Endothelial cell (in vitro differentiated cells): Measurements from ENCODE around the gene ULK3. TPM values are rescaled to one million over a fixed set of nuclear protein-coding genes. Genes with fewer than 3 reads are reported as not detected.
A peak's percentile ranks its signal among the peaks of the same experiment; 100 is the strongest.

ENCODE experiments used
- DNase-seq: peaks from one replicate; pipeline ENCODE4 v3.0.0; 2021; ENCODE audit warnings: low spot score
- H3K27ac Mint-ChIP-seq: one replicate; pipeline ENCODE4 v1.8.0; 2021; ENCODE audit warnings: mixed read lengths, inconsistent platforms; ENCODE audit not compliant: unreplicated experiment
- H3K27me3 Mint-ChIP-seq: one replicate; pipeline ENCODE4 v1.8.0; 2021; ENCODE audit warnings: mild to moderate bottlenecking, moderate library complexity, mixed read lengths, inconsistent platforms; ENCODE audit not compliant: unreplicated experiment
- H3K36me3 Mint-ChIP-seq: one replicate; pipeline ENCODE4 v1.8.0; 2021; ENCODE audit warnings: mild to moderate bottlenecking, low read depth, mixed read lengths, inconsistent platforms; ENCODE audit not compliant: unreplicated experiment
- H3K4me1 Mint-ChIP-seq: one replicate; pipeline ENCODE4 v1.8.0; 2021; ENCODE audit warnings: mild to moderate bottlenecking, mixed read lengths, inconsistent platforms; ENCODE audit not compliant: unreplicated experiment
- H3K4me3 Mint-ChIP-seq: one replicate; pipeline ENCODE4 v1.8.0; 2021; ENCODE audit warnings: mild to moderate bottlenecking, mixed read lengths, inconsistent platforms; ENCODE audit not compliant: unreplicated experiment
- H3K9me3 Mint-ChIP-seq: one replicate; pipeline ENCODE4 v1.8.0; 2021; ENCODE audit warnings: mixed read lengths, inconsistent platforms; ENCODE audit not compliant: unreplicated experiment
- CTCF ChIP-seq: fragments of 200-600 bp; sonication (generic); IDR thresholded peaks from one replicate; pipeline ENCODE4 v1.5.0; 2021; ENCODE audit warnings: antibody characterized with exemption; ENCODE audit not compliant: unreplicated experiment
- total RNA-seq: library from RNA; stranded (reverse); fragmentation: NEBNext Ultra II Directional; extraction: Animal tissue kit (Norgen Biotek cat#: 25700); gene quantifications from one replicate; pipeline ENCODE4 v1.2.1, GENCODE V29; 2021; ENCODE audit not compliant: unreplicated experiment

Gene ULK3
- total RNA-seq, 1 donor from 2014 or later = 25.6 TPM

- H3K27ac Mint-ChIP-seq = no peak overlapping the region
- H3K9me3 Mint-ChIP-seq = no peaks in the 10 kb centered on the region
- DNase-seq = no peak
- H3K4me1 Mint-ChIP-seq = peaks cover 3% of the 10 kb centered on the region
- no peak for TF ChIP-seq CTCF
- H3K4me3 Mint-ChIP-seq = no peak overlapping the region
- H3K36me3 Mint-ChIP-seq = no peaks in the 10 kb centered on the region
- H3K27me3 Mint-ChIP-seq = peaks cover 11% of the 10 kb centered on the region
These were observed 20.7 kb downstream of the ULK3 start for GRCh38 chr15:74822233-74822632.

GRCh38 chr15:74821790-74822158, 21.2 kb downstream of the ULK3 start:
- Mint-ChIP-seq H3K27me3 (peaks cover 15% of the 10 kb centered on the region), H3K4me3 (no peak overlapping the region), H3K4me1 (peaks cover 3% of the 10 kb centered on the region), H3K9me3 (no peaks in the 10 kb centered on the region), H3K27ac (no peak overlapping the region), H3K36me3 (no peaks in the 10 kb centered on the region)
- no peak for DNase-seq
- TF ChIP-seq CTCF = no peak

- H3K36me3 Mint-ChIP-seq = no peaks in the 10 kb centered on the region
- peaks cover 16% of the 10 kb centered on the region for H3K27me3 Mint-ChIP-seq
- DNase-seq = no peak
These were observed 21.7 kb downstream of the ULK3 start for GRCh38 chr15:74821091-74821789.

GRCh38 chr15:74820056-74820455, 22.9 kb downstream of the ULK3 start:
- no peak for DNase-seq
- H3K4me1 Mint-ChIP-seq = peaks cover 3% of the 10 kb centered on the region
- H3K4me3 Mint-ChIP-seq = no peak overlapping the region
- H3K9me3 Mint-ChIP-seq = no peaks in the 10 kb centered on the region
- no peak overlapping the region for H3K27ac Mint-ChIP-seq
- H3K36me3 Mint-ChIP-seq = no peaks in the 10 kb centered on the region
- no peak for TF ChIP-seq CTCF
- peaks cover 14% of the 10 kb centered on the region for H3K27me3 Mint-ChIP-seq

More at GRCh38 chr15:74821091-74821789, 21.7 kb downstream of the ULK3 start:
- no peak for TF ChIP-seq CTCF
- H3K9me3 Mint-ChIP-seq = no peaks in the 10 kb centered on the region
- peaks cover 3% of the 10 kb centered on the region for H3K4me1 Mint-ChIP-seq
- no peak overlapping the region for H3K27ac Mint-ChIP-seq
- no peak overlapping the region for H3K4me3 Mint-ChIP-seq

- H3K9me3 Mint-ChIP-seq = no peaks in the 10 kb centered on the region
These were observed 25.6 kb downstream of the ULK3 start for GRCh38 chr15:74817370-74817737.

More at GRCh38 chr15:74817370-74817737, 25.6 kb downstream of the ULK3 start:
- H3K27me3 Mint-ChIP-seq = peaks cover 14% of the 10 kb centered on the region
- no peak overlapping the region for H3K27ac Mint-ChIP-seq
- DNase-seq = peak; percentile 26
- TF ChIP-seq CTCF = no peak
- no peaks in the 10 kb centered on the region for H3K36me3 Mint-ChIP-seq
- no peak overlapping the region for H3K4me3 Mint-ChIP-seq
- H3K4me1 Mint-ChIP-seq = peaks cover 3% of the 10 kb centered on the region
